OCI-LY1 (cell line): ENCODE data around the gene SNTB2.

Experiments used
- EZH2 ChIP-seq: fragments of 200-600 bp; sonication (generic), shearing (Covaris generic); IDR thresholded peaks from 2 replicates; pipeline ENCODE4 v1.8.0; 2017; ENCODE audit warnings: borderline replicate concordance, mixed run types, mild to moderate bottlenecking, antibody characterized with exemption, low read length, moderate library complexity, mixed read lengths
- TF ChIP-seq, protein P1 (sequence below): fragments of 200-600 bp; sonication (generic), shearing (Covaris generic); IDR thresholded peaks from 2 replicates; pipeline ENCODE4 v1.5.1; 2017; ENCODE audit warnings: mild to moderate bottlenecking, antibody characterized with exemption, low read length, moderate library complexity, mixed read lengths

- TF ChIP-seq, protein P1, sequence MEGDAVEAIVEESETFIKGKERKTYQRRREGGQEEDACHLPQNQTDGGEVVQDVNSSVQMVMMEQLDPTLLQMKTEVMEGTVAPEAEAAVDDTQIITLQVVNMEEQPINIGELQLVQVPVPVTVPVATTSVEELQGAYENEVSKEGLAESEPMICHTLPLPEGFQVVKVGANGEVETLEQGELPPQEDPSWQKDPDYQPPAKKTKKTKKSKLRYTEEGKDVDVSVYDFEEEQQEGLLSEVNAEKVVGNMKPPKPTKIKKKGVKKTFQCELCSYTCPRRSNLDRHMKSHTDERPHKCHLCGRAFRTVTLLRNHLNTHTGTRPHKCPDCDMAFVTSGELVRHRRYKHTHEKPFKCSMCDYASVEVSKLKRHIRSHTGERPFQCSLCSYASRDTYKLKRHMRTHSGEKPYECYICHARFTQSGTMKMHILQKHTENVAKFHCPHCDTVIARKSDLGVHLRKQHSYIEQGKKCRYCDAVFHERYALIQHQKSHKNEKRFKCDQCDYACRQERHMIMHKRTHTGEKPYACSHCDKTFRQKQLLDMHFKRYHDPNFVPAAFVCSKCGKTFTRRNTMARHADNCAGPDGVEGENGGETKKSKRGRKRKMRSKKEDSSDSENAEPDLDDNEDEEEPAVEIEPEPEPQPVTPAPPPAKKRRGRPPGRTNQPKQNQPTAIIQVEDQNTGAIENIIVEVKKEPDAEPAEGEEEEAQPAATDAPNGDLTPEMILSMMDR, result no peak
- TF ChIP-seq EZH2, result no peak
These were observed 114.2 kb downstream of the SNTB2 start for GRCh38 chr16:69301187-69301586.
